Neural progenitor cell (in vitro differentiated cells): ENCODE data around the gene RASGRF1. TPM values are rescaled to one million over a fixed set of nuclear protein-coding genes. Genes with fewer than 3 reads are reported as not detected.

ENCODE experiments used
- DNase-seq: peaks from one replicate; pipeline ENCODE4 v3.0.0-alpha.2; 2016; ENCODE audit warnings: low spot score
- H2AFZ ChIP-seq: fragments of 200-600 bp; sonication (generic); replicated peaks from 2 replicates; pipeline ENCODE4 v1.6.1; 2016; ENCODE audit warnings: antibody characterized with exemption
- H3F3A ChIP-seq: fragments of 200-600 bp; sonication (generic); 2 replicates; pipeline ENCODE4 v1.6.1; 2016; ENCODE audit warnings: antibody characterized with exemption, low read depth
- H3K27ac ChIP-seq: fragments of 200-600 bp; sonication (generic); 2 replicates; pipeline ENCODE4 v1.5.1; 2016; ENCODE audit warnings: mild to moderate bottlenecking
- H3K27me3 ChIP-seq: fragments of 200-600 bp; sonication (generic); 2 replicates; pipeline ENCODE4 v1.6.1; 2016; ENCODE audit warnings: mild to moderate bottlenecking, moderate library complexity
- H3K36me3 ChIP-seq: fragments of 200-600 bp; sonication (generic); 2 replicates; pipeline ENCODE4 v1.5.1; 2016
- H3K4me1 ChIP-seq: fragments of 200-600 bp; sonication (generic); 2 replicates; pipeline ENCODE4 v1.6.1; 2016; ENCODE audit warnings: mixed run types
- H3K4me2 ChIP-seq: fragments of 200-600 bp; sonication (generic); 2 replicates; pipeline ENCODE4 v1.6.1; 2016
- H3K4me3 ChIP-seq: fragments of 200-600 bp; sonication (generic); 2 replicates; pipeline ENCODE4 v1.5.1; 2016
- H3K79me2 ChIP-seq: fragments of 200-600 bp; sonication (generic); 2 replicates; pipeline ENCODE4 v1.6.1; 2016; ENCODE audit warnings: low read depth
- H3K9ac ChIP-seq: fragments of 200-600 bp; sonication (generic); 2 replicates; pipeline ENCODE4 v1.6.1; 2016
- H3K9me3 ChIP-seq: fragments of 200-600 bp; sonication (generic); 2 replicates; pipeline ENCODE4 v1.5.1; 2016; ENCODE audit warnings: low read depth
- H4K20me1 ChIP-seq: fragments of 200-600 bp; sonication (generic); 2 replicates; pipeline ENCODE4 v1.6.1; 2016; ENCODE audit warnings: low read depth
- H3K27ac Mint-ChIP-seq: 3 replicates; pipeline ENCODE4 v1.8.0; 2021; ENCODE audit warnings: mixed read lengths
- H3K27me3 Mint-ChIP-seq: 2 replicates; pipeline ENCODE4 v1.8.0; 2022; ENCODE audit warnings: low read depth, mild to moderate bottlenecking, inconsistent platforms, moderate library complexity, mixed read lengths; ENCODE audit not compliant: insufficient read depth
- H3K36me3 Mint-ChIP-seq: 3 replicates; pipeline ENCODE4 v1.8.0; 2021; ENCODE audit warnings: mixed read lengths
- H3K4me1 Mint-ChIP-seq: 3 replicates; pipeline ENCODE4 v1.8.0; 2021; ENCODE audit warnings: mixed read lengths
- H3K4me3 Mint-ChIP-seq: 3 replicates; pipeline ENCODE4 v1.8.0; 2021; ENCODE audit warnings: mild to moderate bottlenecking, moderate library complexity, mixed read lengths
- H3K9me3 Mint-ChIP-seq: 3 replicates; pipeline ENCODE4 v1.8.0; 2020; ENCODE audit warnings: mixed read lengths
- CTCF ChIP-seq: fragments of 200-600 bp; sonication (generic); IDR thresholded peaks from 2 replicates; pipeline ENCODE4 v1.5.1; 2017; ENCODE audit warnings: antibody characterized with exemption, mild to moderate bottlenecking
- EZH2 ChIP-seq: fragments of 200-600 bp; sonication (generic); IDR thresholded peaks from 2 replicates; pipeline ENCODE4 v1.6.1; 2017; ENCODE audit warnings: antibody characterized with exemption, mild to moderate bottlenecking, moderate library complexity
- EZH2phosphoT487 ChIP-seq: fragments of 200-600 bp; sonication (generic); IDR thresholded peaks from 2 replicates; pipeline ENCODE4 v1.6.1; 2017; ENCODE audit warnings: antibody characterized with exemption
- total RNA-seq: library from RNA; depleted of rRNA; stranded (reverse); fragments of >200 nt; gene quantifications from 2 replicates; pipeline ENCODE4 v1.2.3, GENCODE V29; 2015; ENCODE audit warnings: low replicate concordance

RASGRF1 gene
- total RNA-seq, 1 donor from 2014 or later: 0.22 TPM

- Histone ChIP-seq H3K79me2 (no peaks in the 10 kb centered on the region), H4K20me1 (peaks cover 5% of the 10 kb centered on the region), H2AFZ (no peak overlapping the region), H3K27me3 (peaks cover 51% of the 10 kb centered on the region), H3K9ac (no peak overlapping the region), H3K9me3 (no peaks in the 10 kb centered on the region), H3F3A (peaks cover 9% of the 10 kb centered on the region), H3K4me1 (peaks cover 3% of the 10 kb centered on the region), H3K4me2 (no peak overlapping the region), H3K4me3 (no peak overlapping the region), H3K36me3 (no peaks in the 10 kb centered on the region), H3K27ac (no peak overlapping the region)
- Mint-ChIP-seq H3K4me1 (peaks cover 4% of the 10 kb centered on the region), H3K9me3 (no peaks in the 10 kb centered on the region), H3K27ac (no peak overlapping the region), H3K4me3 (peak overlapping the region; percentile 69), H3K36me3 (no peaks in the 10 kb centered on the region), H3K27me3 (peaks cover 10% of the 10 kb centered on the region)
- peak; percentile 18 for DNase-seq
- TF ChIP-seq EZH2: no peak
- TF ChIP-seq CTCF: no peak
- TF ChIP-seq EZH2phosphoT487: no peak
Observed at GRCh38 chr15:78943692-78944091, 146.9 kb downstream of the RASGRF1 start.

DNA sequence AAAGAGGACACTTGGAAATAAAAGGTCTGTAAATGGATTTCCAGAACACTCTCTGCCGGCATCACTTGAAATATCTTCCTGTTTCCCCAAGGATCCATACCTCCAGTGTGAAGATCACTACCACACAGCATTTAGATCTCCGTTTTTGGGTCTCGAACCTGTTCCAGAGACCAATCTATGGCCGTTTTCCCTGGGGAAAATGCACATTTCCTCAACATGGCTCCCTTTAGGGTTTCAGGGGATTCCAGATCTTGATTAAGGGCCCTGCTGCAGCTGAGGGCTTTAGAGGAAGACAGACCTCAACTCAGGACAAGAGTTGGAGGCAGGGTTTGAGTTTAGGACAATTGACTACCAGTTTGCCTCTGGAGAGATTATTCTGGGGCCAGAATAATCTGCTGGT lies 147.8 kb downstream of the RASGRF1 start:
- Histone ChIP-seq H3K9ac (no peak overlapping the region), H3K4me1 (peaks cover 3% of the 10 kb centered on the region), H3K4me2 (no peak overlapping the region), H3K27me3 (peaks cover 51% of the 10 kb centered on the region), H2AFZ (no peak overlapping the region), H3K79me2 (no peaks in the 10 kb centered on the region), H3K4me3 (no peak overlapping the region), H4K20me1 (peaks cover 5% of the 10 kb centered on the region), H3F3A (peaks cover 9% of the 10 kb centered on the region), H3K36me3 (no peaks in the 10 kb centered on the region), H3K27ac (no peak overlapping the region), H3K9me3 (no peaks in the 10 kb centered on the region)
- Mint-ChIP-seq H3K4me1 (peaks cover 4% of the 10 kb centered on the region), H3K27me3 (peaks cover 6% of the 10 kb centered on the region), H3K36me3 (no peaks in the 10 kb centered on the region), H3K9me3 (no peaks in the 10 kb centered on the region), H3K4me3 (no peak overlapping the region), H3K27ac (no peak overlapping the region)
- no peak for TF ChIP-seq EZH2
- DNase-seq: no peak

- Mint-ChIP-seq H3K27me3 (no peaks in the 10 kb centered on the region), H3K4me3 (no peak overlapping the region), H3K9me3 (no peaks in the 10 kb centered on the region), H3K27ac (no peak overlapping the region), H3K4me1 (peaks cover 7% of the 10 kb centered on the region), H3K36me3 (no peaks in the 10 kb centered on the region)
- Histone ChIP-seq H2AFZ (no peak overlapping the region), H3K9me3 (no peaks in the 10 kb centered on the region), H3K27ac (no peak overlapping the region), H3K4me2 (no peak overlapping the region), H3K79me2 (no peaks in the 10 kb centered on the region), H3K27me3 (peaks cover 17% of the 10 kb centered on the region), H3K4me1 (no peaks in the 10 kb centered on the region), H3K9ac (no peak overlapping the region), H3F3A (peaks cover under 1% of the 10 kb centered on the region), H3K4me3 (no peak overlapping the region), H4K20me1 (peaks cover under 1% of the 10 kb centered on the region), H3K36me3 (no peaks in the 10 kb centered on the region)
- no peak for TF ChIP-seq EZH2
- TF ChIP-seq CTCF: no peak
- TF ChIP-seq EZH2phosphoT487: no peak
- DNase-seq: no peak
Observed at GRCh38 chr15:78938658-78939488, 151.7 kb downstream of the RASGRF1 start.

- TF ChIP-seq EZH2: no peak
- TF ChIP-seq EZH2phosphoT487: no peak
- TF ChIP-seq CTCF: no peak
- Mint-ChIP-seq H3K36me3 (no peaks in the 10 kb centered on the region), H3K27me3 (peaks cover 3% of the 10 kb centered on the region), H3K4me1 (peaks cover 8% of the 10 kb centered on the region), H3K4me3 (no peak overlapping the region), H3K27ac (no peak overlapping the region), H3K9me3 (no peaks in the 10 kb centered on the region)
- no peak for DNase-seq
- Histone ChIP-seq H3K9me3 (no peaks in the 10 kb centered on the region), H3F3A (no peaks in the 10 kb centered on the region), H3K4me3 (no peak overlapping the region), H3K27me3 (peaks cover under 1% of the 10 kb centered on the region), H3K4me1 (no peaks in the 10 kb centered on the region), H4K20me1 (no peaks in the 10 kb centered on the region), H2AFZ (no peak overlapping the region), H3K27ac (no peak overlapping the region), H3K9ac (no peak overlapping the region), H3K36me3 (no peaks in the 10 kb centered on the region), H3K4me2 (no peak overlapping the region), H3K79me2 (no peaks in the 10 kb centered on the region)
Observed at GRCh38 chr15:78937132-78937739, 153.3 kb downstream of the RASGRF1 start.
